Measurements from ENCODE around the gene ULBP1.
"Not testable (repeated sequence)": the region's sequence is repeated elsewhere in the genome, so short reads cannot be mapped to it uniquely, and the experiment has no call there.

- TF ChIP-seq POLR2A (IDR thresholded peaks at IDR 0.05; ENCODE audit: low read depth, low read length); POLR2AphosphoS5 (IDR thresholded peaks at IDR 0.05; ENCODE audit: low read depth, low read length); TAF1 (IDR thresholded peaks at IDR 0.05; ENCODE audit: borderline replicate concordance, low read depth, low read length): not testable (repeated sequence)
Observed at GRCh38 chr6:149974394-149974793, 10.7 kb downstream of the ULBP1 start.

Data from GM12892 (cell line).